ENCODE measurements around the gene PRUNE2.

PRUNE2 gene

GRCh38 chr9:76646249-76646648 lies 259.7 kb downstream of the PRUNE2 start:
- H3K4me3 ChIP-seq (ENCODE audit: low read depth, low read length), result no peak overlapping the region
- TF ChIP-seq CTCF (IDR thresholded peaks at IDR 0.05; ENCODE audit: borderline replicate concordance, insufficient read depth, low read depth, low read length), result no peak

GRCh38 chr9:76644647-76645250 lies 261.2 kb downstream of the PRUNE2 start:
- H3K4me3 ChIP-seq (ENCODE audit: low read depth, low read length), result no peak overlapping the region
- no peak for TF ChIP-seq CTCF (IDR thresholded peaks at IDR 0.05; ENCODE audit: borderline replicate concordance, insufficient read depth, low read depth, low read length)

DNA sequence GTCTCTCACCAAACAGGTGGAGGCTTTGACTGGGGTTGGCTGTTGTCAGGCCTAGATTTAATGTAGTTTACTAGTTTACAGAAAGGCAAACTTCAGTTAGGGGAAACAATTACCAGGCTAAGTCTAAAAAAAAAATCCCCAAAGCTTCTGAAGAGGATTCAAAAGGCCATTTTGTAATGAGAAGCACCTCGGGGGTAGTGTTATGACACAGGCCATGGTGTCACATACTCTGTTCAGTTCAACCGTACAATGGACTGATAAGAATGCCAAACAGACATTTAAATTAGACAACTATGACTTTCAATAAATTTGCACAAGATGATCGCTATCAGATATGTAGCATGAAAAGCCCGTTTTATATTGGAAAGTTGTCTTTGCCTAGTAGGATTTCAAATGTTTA lies 261.7 kb downstream of the PRUNE2 start:
- TF ChIP-seq CTCF (IDR thresholded peaks at IDR 0.05; ENCODE audit: borderline replicate concordance, insufficient read depth, low read depth, low read length), result no peak

GRCh38 chr9:76643399-76644117 lies 262.4 kb downstream of the PRUNE2 start:
- no peak for TF ChIP-seq CTCF (IDR thresholded peaks at IDR 0.05; ENCODE audit: borderline replicate concordance, insufficient read depth, low read depth, low read length)
- no peak overlapping the region for H3K4me3 ChIP-seq (ENCODE audit: low read depth, low read length)

More for the DNA sequence above, 261.7 kb downstream of the PRUNE2 start:
- no peak overlapping the region for H3K4me3 ChIP-seq (ENCODE audit: low read depth, low read length)

GRCh38 chr9:76642701-76643209 lies 263.2 kb downstream of the PRUNE2 start:
- no peak for TF ChIP-seq CTCF (IDR thresholded peaks at IDR 0.05; ENCODE audit: borderline replicate concordance, insufficient read depth, low read depth, low read length)
- no peak overlapping the region for H3K4me3 ChIP-seq (ENCODE audit: low read depth, low read length)

GRCh38 chr9:76642074-76642473 lies 263.8 kb downstream of the PRUNE2 start:
- TF ChIP-seq CTCF (IDR thresholded peaks at IDR 0.05; ENCODE audit: borderline replicate concordance, insufficient read depth, low read depth, low read length), result no peak
- H3K4me3 ChIP-seq (ENCODE audit: low read depth, low read length), result no peak overlapping the region

- TF ChIP-seq CTCF (IDR thresholded peaks at IDR 0.05; ENCODE audit: borderline replicate concordance, insufficient read depth, low read depth, low read length), result no peak
- no peak overlapping the region for H3K4me3 ChIP-seq (ENCODE audit: low read depth, low read length)
These were observed 267.9 kb downstream of the PRUNE2 start for GRCh38 chr9:76638001-76638400.
